Activated CD4-positive, alpha-beta T cell treated with anti-CD3 and anti-CD28 coated beads for 36 hours (primary cell): ENCODE data around the gene HIPK4. TPM values are rescaled to one million over a fixed set of nuclear protein-coding genes. Genes with fewer than 3 reads are reported as not detected.
A peak's percentile ranks its signal among the peaks of the same experiment; 100 is the strongest.
"Not testable (repeated sequence)": the region's sequence is repeated elsewhere in the genome, so short reads cannot be mapped to it uniquely, and the experiment has no call there.

Source experiments
- ATAC-seq: fragments of 200-7000 bp; cut with Tn5 transposase; one replicate; pipeline ENCODE4 v1.10.0; 2021; ENCODE audit warnings: mild to moderate bottlenecking, moderate library complexity
- CTCF ChIA-PET: fragments of 350-600 bp; sonication (Branson Sonifier 250); formaldehyde crosslinking; loops from one replicate; lab custom pipeline; 2021; ENCODE audit warnings: antibody characterized with exemption; lab: Charles Lee
- POLR2A ChIA-PET: fragments of 350-600 bp; sonication (Branson Sonifier 250); formaldehyde crosslinking; loops from one replicate; lab custom pipeline; 2021; ENCODE audit warnings: antibody characterized with exemption, inconsistent platforms; lab: Charles Lee
- DNase-seq: peaks from one replicate; pipeline ENCODE4 v3.0.0-alpha.2; 2020
- H3K27ac Mint-ChIP-seq: one replicate; pipeline ENCODE4 v1.8.0; 2021; ENCODE audit warnings: mixed read lengths
- H3K27me3 Mint-ChIP-seq: one replicate; pipeline ENCODE4 v1.8.0; 2021; ENCODE audit warnings: mixed read lengths
- H3K36me3 Mint-ChIP-seq: one replicate; pipeline ENCODE4 v1.8.0; 2021; ENCODE audit warnings: low read depth, mixed read lengths
- H3K4me1 Mint-ChIP-seq: one replicate; pipeline ENCODE4 v1.8.0; 2021; ENCODE audit warnings: mixed read lengths
- H3K4me3 Mint-ChIP-seq: one replicate; pipeline ENCODE4 v1.8.0; 2021; ENCODE audit warnings: mild to moderate bottlenecking, moderate library complexity, mixed read lengths
- H3K9me3 Mint-ChIP-seq: one replicate; pipeline ENCODE4 v1.8.0; 2021; ENCODE audit warnings: low read depth, mixed read lengths
- intact Hi-C, 2 experiments: fragments of 100-400 bp; cut with DNase I in 1 of 2; cut with micrococcal nuclease in 1 of 2; formaldehyde crosslinking; loops; one replicate each; pipeline versions ENCODE4 v1.14.2 to v1.15.1; 2022 to 2024; cut with DNase I, micrococcal nuclease
- total RNA-seq, 2 experiments: library from RNA; stranded (reverse); gene quantifications; one replicate each; pipeline ENCODE4 v1.2.3, GENCODE V29; 2021

Gene HIPK4
- total RNA-seq, 2 experiments from 2014 or later = 0.09 TPM; not detected in 1

DNA sequence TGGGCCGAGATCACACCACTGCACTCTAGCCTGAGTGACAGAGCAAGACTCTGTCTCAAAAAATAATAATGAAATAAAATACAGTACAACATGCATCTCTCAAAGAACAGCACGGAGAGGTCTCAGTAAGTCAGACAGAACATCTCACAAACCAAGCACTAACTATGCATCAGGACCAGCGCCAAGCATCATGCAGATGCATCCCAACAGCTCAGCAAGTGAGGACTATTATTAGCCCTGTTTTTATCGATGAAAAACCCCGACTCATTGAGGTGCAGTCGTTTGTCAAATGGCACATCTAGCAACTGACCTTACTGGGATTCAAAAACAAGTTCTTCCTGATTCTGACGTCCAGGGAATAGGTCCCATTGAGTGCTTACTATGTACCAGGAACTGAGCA is 45.6 kb downstream of the HIPK4 start:
- ATAC-seq = no peak
- H3K4me1 Mint-ChIP-seq = peaks cover 19% of the 10 kb centered on the region

GRCh38 chr19:40342644-40343311 is 47.2 kb downstream of the HIPK4 start:
- Mint-ChIP-seq H3K36me3 (peaks cover 8% of the 10 kb centered on the region), H3K27ac (no peak overlapping the region), H3K4me1 (peaks cover 12% of the 10 kb centered on the region), H3K27me3 (no peaks in the 10 kb centered on the region), H3K9me3 (no peaks in the 10 kb centered on the region), H3K4me3 (no peak overlapping the region)
- intact Hi-C loops = no loop called here
- ChIA-PET CTCF (no interaction called here), POLR2A (no interaction called here)
- no peak for ATAC-seq
- no peak for DNase-seq

More for the DNA sequence above, 45.6 kb downstream of the HIPK4 start:
- POLR2A ChIA-PET = no interaction called here
- no peaks in the 10 kb centered on the region for H3K27me3 Mint-ChIP-seq
- no peak for DNase-seq
- H3K36me3 Mint-ChIP-seq = peaks cover 6% of the 10 kb centered on the region
- no peak overlapping the region for H3K27ac Mint-ChIP-seq
- no peaks in the 10 kb centered on the region for H3K9me3 Mint-ChIP-seq
- intact Hi-C loops = no loop called here
- no peak overlapping the region for H3K4me3 Mint-ChIP-seq
- CTCF ChIA-PET = no interaction called here

GRCh38 chr19:40341601-40342482 is 48.1 kb downstream of the HIPK4 start:
- no peaks in the 10 kb centered on the region for H3K9me3 Mint-ChIP-seq
- no peak overlapping the region for H3K27ac Mint-ChIP-seq
- no peak for ATAC-seq
- peaks cover 8% of the 10 kb centered on the region for H3K36me3 Mint-ChIP-seq
- ChIA-PET CTCF (interaction anchor here (1.2 kb wide), 1 partner anchor 36 kb away, joined by 4 read pairs; no protein-coding TSS in a partner anchor), POLR2A (no interaction called here)
- no peak overlapping the region for H3K4me3 Mint-ChIP-seq
- peaks cover 3% of the 10 kb centered on the region for H3K4me1 Mint-ChIP-seq
- H3K27me3 Mint-ChIP-seq = no peaks in the 10 kb centered on the region
- DNase-seq = no peak
- intact Hi-C loops = no loop called here

- no peak overlapping the region for H3K4me3 Mint-ChIP-seq
- peak overlapping the region; percentile 2 for H3K27ac Mint-ChIP-seq
- ATAC-seq (no peak), DNase-seq (no peak)
- H3K36me3 Mint-ChIP-seq = peaks cover 12% of the 10 kb centered on the region
- H3K27me3 Mint-ChIP-seq = no peaks in the 10 kb centered on the region
- H3K4me1 Mint-ChIP-seq = no peaks in the 10 kb centered on the region
- POLR2A ChIA-PET = no interaction called here
- CTCF ChIA-PET = no interaction called here
- intact Hi-C loops = no loop called here
- no peaks in the 10 kb centered on the region for H3K9me3 Mint-ChIP-seq
Observed at GRCh38 chr19:40339018-40339728, 50.8 kb downstream of the HIPK4 start.

DNA sequence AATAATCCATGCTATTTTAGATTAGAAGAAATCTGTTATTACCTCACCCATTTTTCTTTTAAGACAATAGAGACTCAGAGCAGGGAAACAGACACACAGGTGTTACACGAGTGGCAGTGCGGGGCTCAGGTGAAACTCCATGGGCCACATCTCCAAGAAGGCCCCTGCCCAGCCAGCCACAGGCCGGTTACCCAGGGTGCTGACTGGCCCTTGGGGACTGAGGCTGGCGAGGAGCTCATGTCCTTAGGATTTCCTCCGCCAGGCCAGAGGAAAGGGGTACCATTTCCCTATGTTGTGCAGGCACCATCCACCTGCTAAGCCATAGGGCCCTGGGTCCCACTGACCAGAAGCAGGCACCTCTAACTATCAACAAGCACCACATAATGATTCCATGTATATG is 52.4 kb downstream of the HIPK4 start:
- H3K4me1 Mint-ChIP-seq = no peaks in the 10 kb centered on the region
- POLR2A ChIA-PET = no interaction called here
- DNase-seq = no peak
- H3K9me3 Mint-ChIP-seq = no peaks in the 10 kb centered on the region
- H3K27ac Mint-ChIP-seq = no peak overlapping the region
- CTCF ChIA-PET = no interaction called here
- H3K36me3 Mint-ChIP-seq = peaks cover 22% of the 10 kb centered on the region
- intact Hi-C loops = no loop called here
- ATAC-seq = no peak
- no peak overlapping the region for H3K4me3 Mint-ChIP-seq
- no peaks in the 10 kb centered on the region for H3K27me3 Mint-ChIP-seq

- intact Hi-C loops = no loop called here
- CTCF ChIA-PET = no interaction called here
- Mint-ChIP-seq H3K4me3 (no peak overlapping the region), H3K27ac (no peak overlapping the region), H3K36me3 (peaks cover 24% of the 10 kb centered on the region), H3K27me3 (no peaks in the 10 kb centered on the region), H3K4me1 (no peaks in the 10 kb centered on the region), H3K9me3 (no peaks in the 10 kb centered on the region)
- DNase-seq (no peak), ATAC-seq (no peak)
- POLR2A ChIA-PET = no interaction called here
Observed at GRCh38 chr19:40337107-40337506, 52.9 kb downstream of the HIPK4 start.

DNA sequence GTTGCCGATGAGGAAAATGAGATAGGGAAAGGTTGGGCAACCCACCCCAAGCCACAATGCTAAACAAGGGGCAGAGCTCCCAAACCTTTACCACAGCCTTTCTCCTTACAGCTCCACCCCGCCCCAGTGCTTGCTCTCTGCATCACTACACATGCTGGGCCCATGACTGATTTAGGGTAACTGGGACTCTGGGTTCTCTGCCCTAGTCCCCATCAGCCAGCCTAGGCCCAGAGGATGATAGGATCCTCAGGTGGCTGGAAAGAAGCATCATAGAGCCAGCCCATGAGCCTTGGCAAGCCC is 53.4 kb downstream of the HIPK4 start:
- no peak for DNase-seq
- H3K27ac Mint-ChIP-seq = no peak overlapping the region
- H3K9me3 Mint-ChIP-seq = no peaks in the 10 kb centered on the region
- H3K27me3 Mint-ChIP-seq = no peaks in the 10 kb centered on the region
- H3K4me1 Mint-ChIP-seq = no peaks in the 10 kb centered on the region
- POLR2A ChIA-PET = no interaction called here
- H3K4me3 Mint-ChIP-seq = no peak overlapping the region
- CTCF ChIA-PET = interaction anchor here (0.6 kb wide), 2 partner anchors 177 to 467 kb away, joined by 3 read pairs; no protein-coding TSS in a partner anchor
- ATAC-seq = no peak
- intact Hi-C loops = no loop called here
- H3K36me3 Mint-ChIP-seq = peaks cover 25% of the 10 kb centered on the region

DNA sequence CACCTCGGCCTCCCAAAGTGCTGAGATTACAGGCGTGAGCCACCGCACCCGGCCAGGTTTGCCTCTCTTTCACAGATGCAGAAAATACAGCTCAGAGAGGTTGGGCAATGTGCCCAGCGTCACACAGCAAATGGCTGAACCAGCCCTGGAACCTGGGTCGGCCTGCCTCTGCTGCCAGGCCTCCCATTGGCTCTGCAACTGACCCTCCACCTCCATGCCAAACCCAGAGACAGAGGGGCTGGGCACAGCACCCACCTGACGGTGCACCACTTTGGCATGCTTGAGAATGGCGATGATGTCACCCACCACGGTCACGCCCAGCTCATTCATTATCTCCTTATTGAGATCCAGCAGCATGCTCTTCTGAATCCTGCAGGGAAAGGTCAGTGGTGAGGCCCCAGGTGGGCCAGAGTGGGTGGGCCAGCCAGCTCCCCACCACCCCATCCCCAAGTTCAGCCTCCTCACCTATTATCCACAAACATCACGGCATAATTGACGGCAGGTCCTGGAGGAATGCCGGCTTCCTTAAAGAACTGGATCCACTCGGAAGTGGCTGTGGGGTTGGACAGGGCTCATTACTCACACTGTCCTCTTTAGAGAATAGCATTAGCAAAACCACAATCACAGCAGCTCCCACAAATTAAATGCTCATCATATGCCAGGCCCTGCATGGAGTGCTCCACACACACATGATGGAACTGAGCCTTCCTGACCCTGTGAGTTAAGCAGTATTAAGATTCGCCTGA is 54.0 kb downstream of the HIPK4 start:
- ChIA-PET POLR2A (no interaction called here), CTCF (interaction anchor here (0.6 kb wide), 2 partner anchors 178 to 467 kb away, joined by 3 read pairs; no protein-coding TSS in a partner anchor)
- no peaks in the 10 kb centered on the region for H3K9me3 Mint-ChIP-seq
- no peaks in the 10 kb centered on the region for H3K4me1 Mint-ChIP-seq
- no peak overlapping the region for H3K4me3 Mint-ChIP-seq
- ATAC-seq (no peak), DNase-seq (no peak)
- intact Hi-C loops = no loop called here
- H3K27ac Mint-ChIP-seq = no peak overlapping the region
- H3K36me3 Mint-ChIP-seq = peaks cover 30% of the 10 kb centered on the region
- H3K27me3 Mint-ChIP-seq = no peaks in the 10 kb centered on the region

DNA sequence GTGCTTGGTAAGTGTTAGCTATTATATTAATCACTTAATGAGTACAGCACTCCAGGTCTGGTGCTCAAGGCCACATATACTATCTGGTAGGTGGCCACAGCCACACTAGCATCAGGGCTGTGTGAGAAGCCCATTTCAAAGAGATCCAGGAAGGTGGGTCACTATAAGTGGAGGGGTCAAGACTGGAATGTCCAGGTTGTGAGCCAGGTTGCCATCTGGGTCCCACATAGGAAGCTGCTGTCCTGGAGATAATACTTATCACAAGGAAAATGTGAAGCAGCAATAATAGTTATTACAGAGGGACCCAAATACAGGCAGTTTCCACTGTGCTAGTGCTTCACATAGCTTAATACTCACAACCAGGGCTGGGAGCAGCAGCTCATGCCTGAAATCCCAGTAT is 54.9 kb downstream of the HIPK4 start:
- intact Hi-C loops = no loop called here
- Mint-ChIP-seq H3K27me3 (no peaks in the 10 kb centered on the region), H3K36me3 (peaks cover 32% of the 10 kb centered on the region), H3K9me3 (no peaks in the 10 kb centered on the region), H3K4me3 (no peak overlapping the region), H3K27ac (no peak overlapping the region), H3K4me1 (no peaks in the 10 kb centered on the region)
- ChIA-PET CTCF (interaction anchor here (0.6 kb wide), 3 partner anchors 180 to 1796 kb away, joined by 3 read pairs; no protein-coding TSS in a partner anchor), POLR2A (no interaction called here)
- ATAC-seq = no peak
- no peak for DNase-seq

- CTCF ChIA-PET = not testable (repeated sequence)
Observed at GRCh38 chr19:40333083-40333482, 56.9 kb downstream of the HIPK4 start.

GRCh38 chr19:40332669-40333068 is 57.3 kb downstream of the HIPK4 start:
- ChIA-PET CTCF (no interaction called here), POLR2A (no interaction called here)
- Mint-ChIP-seq H3K4me3 (no peak overlapping the region), H3K27ac (no peak overlapping the region), H3K27me3 (no peaks in the 10 kb centered on the region), H3K36me3 (peaks cover 39% of the 10 kb centered on the region), H3K4me1 (no peaks in the 10 kb centered on the region), H3K9me3 (no peaks in the 10 kb centered on the region)
- intact Hi-C loops = no loop called here
- DNase-seq (no peak), ATAC-seq (no peak)

More at GRCh38 chr19:40333083-40333482, 56.9 kb downstream of the HIPK4 start:
- H3K4me1 Mint-ChIP-seq, POLR2A ChIA-PET, ATAC-seq, H3K4me3 Mint-ChIP-seq, H3K9me3 Mint-ChIP-seq, intact Hi-C loops, DNase-seq, H3K27ac Mint-ChIP-seq, H3K27me3 Mint-ChIP-seq: not testable (repeated sequence)
- H3K36me3 Mint-ChIP-seq = peaks cover 38% of the 10 kb centered on the region
